GM20431 (cell line): ENCODE data around the gene RNLS.

Experiments used
- in situ Hi-C: fragments of 300-500 bp; cut with MseI, MboI; formaldehyde crosslinking; loops from one replicate; pipeline ENCODE4 v1.15.0; 2020; ENCODE audit warnings: low sequenced_read_pairs; ENCODE audit not compliant: unreplicated experiment

Gene RNLS

DNA sequence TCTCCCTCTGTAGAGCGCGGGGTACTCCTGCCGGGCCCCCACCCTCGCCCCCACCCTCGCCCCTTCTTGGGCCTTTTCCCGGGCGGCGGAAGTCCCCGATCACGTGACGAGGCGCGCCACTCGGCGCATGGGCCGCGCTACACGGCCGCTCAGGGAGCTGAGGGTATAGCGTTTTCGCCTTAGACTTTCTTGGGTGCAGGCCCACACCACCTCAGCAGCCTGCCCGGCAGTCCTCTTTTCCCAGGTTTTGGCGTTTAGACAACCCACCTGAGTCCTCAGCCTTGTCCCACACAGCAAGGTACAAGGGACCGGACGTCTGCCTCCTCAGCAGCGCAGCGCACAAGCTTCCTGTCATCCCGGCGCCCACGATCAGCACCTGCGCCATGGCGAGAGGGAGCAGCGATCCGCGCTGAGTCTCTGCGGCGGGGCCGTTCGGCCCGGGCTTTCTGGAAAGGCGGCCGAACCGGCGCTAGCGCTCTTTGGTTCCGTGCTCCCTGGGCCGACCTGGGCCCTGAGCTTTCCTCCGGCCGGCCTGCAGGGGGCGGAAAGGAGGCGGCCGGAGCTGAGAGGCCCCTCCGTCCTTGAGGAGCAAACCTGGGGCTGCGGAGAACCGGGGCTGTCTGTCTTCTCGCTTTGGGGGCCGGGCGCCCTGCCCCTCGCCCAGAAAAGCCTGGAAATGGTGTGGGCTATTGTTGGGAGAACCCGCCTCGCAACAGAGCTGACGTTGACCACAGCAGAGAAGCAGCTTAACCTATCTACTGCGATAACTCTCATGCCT is at the start of gene RNLS:
RNLS (minus strand) TSS at position 513 of the 778 bp plus-strand sequence.
- in situ Hi-C loops = no loop called here

DNA sequence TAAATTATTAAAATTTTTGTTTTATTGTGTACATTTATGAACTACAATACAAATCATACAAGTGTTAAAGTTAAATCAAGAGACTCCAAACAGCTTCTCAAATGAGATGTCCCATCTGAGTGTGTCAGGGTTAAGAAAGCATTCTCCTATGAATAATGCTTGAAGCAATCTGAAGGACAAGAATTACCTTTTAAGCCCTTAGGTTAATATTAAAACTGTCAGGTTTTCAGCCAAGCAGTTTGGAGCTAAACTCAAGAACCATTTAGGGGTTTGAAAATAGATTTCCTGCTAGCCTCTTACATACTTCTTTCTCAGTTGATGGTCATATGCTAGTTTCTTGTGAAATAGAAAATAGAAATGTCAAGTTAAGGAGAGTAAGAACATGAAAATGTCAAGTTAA is 41.7 kb upstream of the RNLS start:
- in situ Hi-C loops = no loop called here

DNA sequence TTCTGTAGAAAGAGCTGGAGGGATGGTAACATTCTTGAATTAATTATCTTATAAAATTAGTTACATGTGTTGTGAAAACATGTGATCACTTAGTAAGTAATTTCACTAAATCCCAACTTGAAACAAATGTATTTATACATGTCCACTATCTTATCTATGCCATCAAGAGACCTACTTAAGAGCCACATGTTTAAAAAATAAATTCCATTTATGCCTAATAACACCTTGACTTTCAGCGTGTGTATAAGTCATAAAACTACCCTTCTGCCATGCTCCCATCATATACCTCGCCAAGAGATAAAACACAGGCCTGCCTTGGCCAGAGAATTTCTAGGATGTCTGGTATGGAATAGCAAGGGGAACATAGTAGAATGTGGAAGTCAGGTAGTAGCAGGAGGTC is 40.7 kb upstream of the RNLS start:
- in situ Hi-C loops = no loop called here

DNA sequence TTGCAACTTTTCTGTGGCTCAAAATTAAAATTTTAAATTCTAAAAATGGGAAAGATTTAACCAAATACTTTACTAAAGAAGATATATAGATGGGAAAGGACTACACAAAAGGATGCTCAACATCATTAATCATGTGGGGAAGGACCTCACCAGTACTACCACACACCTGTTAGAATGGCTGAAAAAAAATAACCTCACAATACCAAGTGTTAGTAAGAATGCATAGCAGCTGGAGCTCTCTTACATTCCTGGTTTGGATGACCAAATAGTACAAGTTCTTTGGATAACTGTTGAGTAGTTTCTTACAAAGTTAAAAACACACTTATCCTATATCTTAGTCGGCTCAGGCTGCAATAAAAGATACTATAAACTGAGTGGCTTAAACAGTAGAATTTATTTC is 37.3 kb upstream of the RNLS start:
- in situ Hi-C loops = no loop called here

DNA sequence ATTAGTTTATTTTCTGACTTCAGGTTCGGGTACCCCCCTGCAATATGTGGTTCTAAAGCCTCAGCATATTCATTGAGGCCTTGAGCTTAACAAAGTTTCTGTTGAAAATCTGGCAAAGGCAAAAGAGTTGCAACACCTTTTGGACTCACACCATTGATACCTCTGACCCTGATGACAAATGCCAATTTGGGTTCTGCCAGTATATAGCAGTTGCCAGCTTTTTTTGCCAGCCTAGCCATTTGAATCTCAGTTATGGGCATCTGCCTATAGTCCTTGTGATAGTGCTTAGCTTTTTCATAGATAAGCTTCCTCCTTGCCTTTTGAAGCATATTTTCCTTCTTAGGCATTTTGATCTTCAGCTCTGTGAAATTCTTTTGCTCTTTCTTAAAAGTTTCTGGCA is 35.4 kb upstream of the RNLS start:
- in situ Hi-C loops = no loop called here

DNA sequence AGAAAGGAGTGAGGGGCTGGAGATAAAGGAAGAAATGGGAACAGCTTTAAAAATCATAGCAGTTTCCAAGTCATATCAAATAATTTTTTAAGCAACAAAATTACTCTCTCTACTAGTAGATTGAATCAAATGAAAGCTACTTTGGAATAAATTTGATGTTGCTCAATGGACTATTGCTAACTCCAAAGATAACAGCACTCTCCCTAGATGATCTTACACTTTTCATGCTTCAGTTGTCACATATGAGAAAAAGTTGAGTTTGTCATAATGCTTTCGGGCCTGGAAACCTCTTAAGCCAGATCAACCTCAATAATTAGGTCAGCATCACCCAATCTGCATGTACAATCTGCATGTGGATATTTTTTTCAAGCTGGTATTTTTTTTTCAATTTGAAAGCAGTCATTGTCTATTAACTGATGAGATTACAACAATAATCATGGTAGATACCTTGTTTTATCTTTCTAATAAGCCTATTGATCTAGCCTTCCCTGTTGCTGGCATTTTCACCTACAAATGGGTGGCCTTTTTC is 34.7 kb upstream of the RNLS start:
- in situ Hi-C loops = no loop called here

DNA sequence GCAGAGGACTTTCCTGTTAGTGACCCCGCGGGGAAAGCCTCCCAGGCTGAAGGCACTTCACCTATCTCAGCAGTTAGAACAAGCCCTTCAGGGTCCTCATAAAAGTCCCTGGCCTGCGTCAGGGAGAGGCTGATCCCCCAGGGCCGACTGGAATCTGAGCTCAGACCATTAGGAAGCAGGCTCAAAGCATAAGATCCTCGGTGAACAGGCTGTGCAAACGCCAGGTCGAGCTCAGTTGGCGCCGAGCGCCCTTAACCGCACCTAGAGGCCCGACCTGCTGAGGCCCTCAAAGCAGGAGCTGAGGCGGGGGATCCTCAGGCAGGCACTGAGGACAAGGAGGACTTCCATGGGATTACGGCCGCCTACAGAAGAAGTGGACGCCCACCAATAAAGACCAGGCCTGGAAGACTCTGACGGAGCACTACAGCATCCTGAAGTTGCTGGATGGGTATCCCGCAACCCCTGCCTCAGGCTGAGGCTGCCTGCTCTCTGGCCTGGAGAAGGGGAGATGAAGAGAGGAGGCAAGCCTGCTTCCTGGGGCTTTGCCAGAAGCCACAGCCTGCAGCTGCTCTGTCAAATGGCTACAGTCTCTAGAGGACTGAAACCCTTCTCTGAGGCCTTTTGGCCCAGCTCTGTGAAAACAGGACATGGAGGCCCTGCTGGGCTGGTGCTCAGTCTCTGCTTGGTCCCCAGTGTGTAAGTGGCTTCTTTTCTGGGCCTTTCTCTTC is 33.3 kb upstream of the RNLS start:
- in situ Hi-C loops = no loop called here

DNA sequence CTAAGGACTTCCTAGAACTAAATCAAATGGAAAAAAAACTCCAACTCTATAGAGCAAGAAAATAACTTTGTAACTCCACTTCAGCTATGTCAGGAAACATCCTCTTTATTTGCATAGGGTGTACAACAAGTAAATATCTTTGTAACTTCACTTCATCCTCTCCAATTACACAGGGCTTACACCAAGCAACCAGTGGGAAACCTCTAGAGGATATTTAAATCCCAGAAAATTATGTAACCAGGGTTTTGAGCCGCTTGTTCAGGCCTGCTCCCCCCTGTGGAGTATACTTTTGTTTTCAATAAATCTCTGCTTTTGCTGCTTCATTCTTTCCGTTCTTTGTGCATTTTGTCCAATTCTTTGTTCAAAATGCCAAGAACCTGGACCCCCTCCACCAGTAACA is 25.7 kb upstream of the RNLS start:
- in situ Hi-C loops = no loop called here

DNA sequence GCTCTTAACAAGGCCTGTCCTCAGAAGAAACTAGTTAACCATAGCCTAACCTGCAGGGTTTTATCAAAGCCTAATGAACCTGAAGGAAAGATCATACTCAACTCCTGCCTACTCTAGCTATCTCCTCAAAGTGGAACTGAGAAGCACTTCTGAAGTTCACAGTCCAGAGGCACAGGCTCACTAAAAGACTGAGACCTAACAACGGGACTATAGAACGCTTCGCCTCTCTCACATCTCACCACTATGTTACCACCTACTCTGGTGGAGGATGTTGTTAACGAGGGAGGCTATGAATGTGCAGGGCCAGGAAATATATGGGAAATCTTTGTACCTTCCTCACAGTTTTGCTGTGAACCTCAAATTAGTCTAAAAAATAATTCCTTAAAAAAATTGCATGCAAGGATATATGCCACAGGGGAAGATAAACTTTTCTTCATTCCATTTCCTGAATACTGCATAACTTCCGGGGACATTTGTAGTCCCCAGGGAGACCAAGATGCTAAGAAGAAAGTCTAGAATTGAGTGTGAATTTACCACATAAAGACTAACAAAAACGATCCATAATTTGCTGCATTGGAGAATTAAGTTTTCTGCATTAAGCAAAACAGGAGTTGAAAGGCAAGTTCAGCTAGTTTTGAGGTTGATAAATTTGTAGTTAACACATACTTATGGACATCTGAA is 25.1 kb upstream of the RNLS start:
- in situ Hi-C loops = no loop called here

DNA sequence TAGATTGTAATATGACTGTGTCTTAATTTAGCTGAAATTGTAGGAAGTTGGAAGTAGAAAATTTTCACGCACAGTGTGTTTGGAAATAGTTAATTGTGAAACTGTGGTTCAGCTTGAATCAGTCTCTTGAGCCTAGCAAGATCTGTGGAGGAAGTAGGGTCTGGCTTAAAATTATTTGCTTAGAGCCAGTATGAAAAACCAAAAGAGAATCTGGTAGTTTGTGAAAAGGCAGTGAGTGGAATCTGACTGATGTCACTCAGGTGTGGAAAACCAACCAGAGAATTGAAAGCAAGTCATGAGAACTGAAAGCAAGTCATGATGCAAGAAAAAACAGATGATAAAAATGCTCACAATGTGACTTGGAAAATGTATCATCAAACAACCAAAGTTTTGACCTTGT is 14.9 kb upstream of the RNLS start:
- in situ Hi-C loops = no loop called here

DNA sequence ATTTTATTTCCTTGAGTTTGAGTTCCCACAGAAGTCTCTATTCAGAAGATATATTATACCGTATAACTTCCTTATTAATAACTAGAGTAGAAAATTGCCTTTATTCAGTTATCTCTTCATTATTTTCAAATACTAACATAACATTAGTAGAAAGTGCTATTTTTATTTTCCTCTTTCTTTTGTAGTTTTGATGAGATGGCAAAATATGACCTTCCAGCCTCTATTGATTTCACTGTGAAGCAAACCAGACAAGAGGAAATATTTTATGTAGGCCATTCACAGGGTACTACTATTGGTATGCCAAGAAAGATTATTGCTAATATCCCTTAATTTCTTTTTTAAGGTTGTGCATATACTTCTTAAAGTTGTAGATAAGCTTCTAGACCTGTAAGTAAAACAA is 11.4 kb upstream of the RNLS start:
- in situ Hi-C loops = no loop called here

DNA sequence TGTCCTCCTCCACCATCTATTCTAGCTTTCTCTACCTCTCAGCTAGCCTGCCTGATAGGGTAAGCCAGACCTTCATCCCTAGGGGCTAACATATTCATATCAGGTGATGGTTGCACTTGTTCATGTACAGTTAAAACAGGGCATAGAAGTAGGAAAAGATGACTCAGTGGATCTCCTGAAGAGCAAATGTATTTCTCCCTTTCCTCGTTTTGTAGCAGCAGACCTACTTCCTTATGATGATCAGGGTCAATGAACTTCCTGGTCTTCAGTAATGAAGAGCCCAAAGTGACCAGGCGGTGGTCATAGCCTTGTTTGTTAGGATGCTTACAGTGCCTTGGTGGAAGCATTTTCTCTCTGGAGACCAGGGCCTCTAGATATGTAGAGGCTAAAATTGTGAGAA is 9.8 kb upstream of the RNLS start:
- in situ Hi-C loops = no loop called here

DNA sequence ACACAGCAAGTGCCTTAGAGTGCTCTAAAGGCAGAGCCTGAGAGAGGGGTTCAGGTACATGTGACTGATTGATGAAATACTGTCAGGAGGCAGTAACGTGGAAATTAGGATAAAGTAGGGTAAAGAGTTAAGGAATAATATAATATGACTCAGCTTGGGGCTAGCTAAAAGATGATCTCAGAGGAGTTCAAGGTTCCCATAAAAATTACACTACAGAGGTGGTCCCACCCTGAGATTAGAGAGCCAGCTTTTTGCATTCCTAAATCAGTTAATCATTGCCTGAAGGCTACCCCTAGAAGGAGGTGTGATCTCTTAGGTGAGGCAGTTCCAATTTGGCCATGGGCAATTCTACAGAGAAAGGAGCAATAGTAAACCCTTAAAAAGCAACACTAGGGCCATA is 9.3 kb upstream of the RNLS start:
- in situ Hi-C loops = no loop called here

DNA sequence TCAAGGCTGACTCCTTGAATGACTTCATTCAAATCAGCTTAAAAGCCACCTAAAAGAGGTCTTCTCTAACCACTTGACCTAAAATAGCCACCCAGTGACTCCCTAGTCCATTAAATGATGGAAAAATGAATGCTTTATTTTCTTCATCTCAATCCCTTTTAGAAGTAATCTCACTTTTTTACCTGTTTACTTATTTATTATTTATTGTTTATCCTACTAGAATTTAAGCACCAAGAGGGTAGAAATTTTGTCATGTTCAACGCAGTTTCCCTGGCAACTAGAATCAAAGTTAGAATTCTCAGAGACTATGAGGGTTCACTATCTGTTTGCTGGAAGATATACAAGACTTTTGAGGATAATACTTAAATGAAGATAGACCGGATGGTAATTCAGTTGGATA is 3.3 kb upstream of the RNLS start, which contains the start of gene LIPJ:
LIPJ (plus strand) TSS at position 301 of the 400 bp plus-strand sequence. CDS start 3,926 bp downstream, outside the sequence.
- in situ Hi-C loops = no loop called here

DNA sequence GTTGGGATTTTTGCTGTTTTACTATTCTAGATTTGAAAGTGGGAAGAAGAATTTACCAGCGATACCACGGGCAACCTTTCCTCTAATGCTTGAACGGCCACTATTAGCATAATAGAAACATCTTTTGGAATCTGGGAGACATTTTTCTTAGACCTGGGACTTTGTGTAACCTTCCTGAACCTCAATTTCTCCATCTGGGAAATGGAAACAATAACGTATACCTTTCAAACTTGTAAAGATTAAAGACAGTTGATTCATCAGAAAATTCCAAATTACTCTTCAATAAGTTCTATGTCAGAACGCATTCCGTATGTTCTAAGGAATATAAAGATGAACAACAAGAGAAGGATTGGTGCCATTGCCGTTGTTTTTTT is 453 bp upstream of the RNLS start:
- in situ Hi-C loops = no loop called here

DNA sequence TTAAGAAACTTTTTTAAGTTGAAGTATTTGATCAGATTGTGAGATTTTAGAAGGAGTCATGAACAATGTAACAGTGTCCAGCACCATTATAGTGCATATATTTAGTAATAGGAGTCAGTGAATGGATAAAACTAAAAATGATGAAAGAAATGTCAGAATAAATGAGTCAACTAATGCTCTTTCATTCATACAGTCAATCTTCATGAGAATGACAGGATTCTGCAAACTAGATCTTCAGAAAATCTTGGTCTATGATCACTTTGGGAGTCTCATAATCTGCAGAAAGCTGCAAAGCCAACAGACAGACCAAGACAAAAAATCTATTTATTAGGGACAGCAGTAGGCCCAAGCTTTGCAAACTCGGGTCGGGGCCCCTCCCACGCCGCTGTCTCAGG is 710 bp downstream of the RNLS start:
- in situ Hi-C loops = no loop called here

DNA sequence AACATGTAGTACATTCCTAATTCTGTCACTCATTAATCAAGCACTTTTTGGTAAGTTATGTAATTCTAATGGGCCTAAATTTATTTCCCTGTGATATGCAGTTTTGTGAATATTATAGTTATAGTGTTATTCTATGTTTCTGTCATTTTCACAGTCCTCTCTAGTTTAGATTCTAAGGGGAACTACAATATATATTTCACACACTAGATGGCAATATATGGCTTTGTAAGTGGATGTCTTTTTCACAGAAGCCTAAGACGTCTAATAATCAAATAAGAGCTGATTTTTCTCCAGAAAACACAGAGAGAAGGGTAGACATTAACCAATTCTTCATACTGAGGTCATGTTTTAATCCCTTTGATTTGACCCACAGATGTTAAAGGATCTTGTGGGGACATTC is 18.0 kb downstream of the RNLS start:
- in situ Hi-C loops = loop anchor here (25.0 kb wide), 1 partner anchor 247 kb away; the partner anchor contains the start of gene LIPM

DNA sequence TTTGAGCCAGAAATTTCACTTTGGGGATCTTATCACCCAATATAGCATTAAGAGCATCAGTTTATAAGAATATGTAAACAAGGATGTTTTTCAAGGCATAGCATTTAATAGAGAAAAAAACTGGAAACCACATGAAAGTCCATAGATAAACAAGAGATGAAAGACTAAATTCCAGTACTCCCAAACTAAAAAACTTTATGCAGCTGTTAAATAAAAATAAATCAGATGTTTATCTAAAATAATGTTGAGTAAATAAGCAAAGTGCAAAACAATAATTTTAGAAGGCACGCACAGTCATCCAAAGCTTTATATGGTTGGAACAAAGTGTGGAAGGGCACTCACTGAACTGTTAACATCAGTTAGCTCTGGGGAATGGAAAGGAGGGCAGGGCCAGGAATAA is 21.0 kb downstream of the RNLS start:
- in situ Hi-C loops = loop anchor here (25.0 kb wide), 1 partner anchor 250 kb away; the partner anchor contains the start of gene LIPM

DNA sequence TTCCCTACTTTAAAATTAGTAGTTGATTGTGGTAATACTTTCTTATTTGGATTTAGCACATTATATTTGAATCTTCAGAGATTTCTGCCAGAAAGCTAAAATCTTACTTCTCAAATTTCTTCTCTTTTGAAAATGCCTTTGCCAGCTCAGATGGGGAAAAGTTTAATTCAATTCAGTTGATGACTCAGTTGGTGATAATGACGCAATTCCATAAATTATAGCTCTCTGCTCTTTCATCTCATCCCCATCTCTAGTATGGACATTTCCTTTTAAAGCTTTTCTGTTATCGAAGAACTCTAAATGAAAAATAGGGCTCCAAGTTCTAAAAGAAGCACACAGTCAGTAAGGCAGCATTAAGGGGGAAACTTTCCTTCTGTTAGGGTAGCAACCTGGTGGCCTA is 25.5 kb downstream of the RNLS start:
- in situ Hi-C loops = loop anchor here (10.0 to 25.0 kb wide), 2 partner anchors 255 to 693 kb away; partner anchors contain the start of genes KLLN, LIPM and PTEN

DNA sequence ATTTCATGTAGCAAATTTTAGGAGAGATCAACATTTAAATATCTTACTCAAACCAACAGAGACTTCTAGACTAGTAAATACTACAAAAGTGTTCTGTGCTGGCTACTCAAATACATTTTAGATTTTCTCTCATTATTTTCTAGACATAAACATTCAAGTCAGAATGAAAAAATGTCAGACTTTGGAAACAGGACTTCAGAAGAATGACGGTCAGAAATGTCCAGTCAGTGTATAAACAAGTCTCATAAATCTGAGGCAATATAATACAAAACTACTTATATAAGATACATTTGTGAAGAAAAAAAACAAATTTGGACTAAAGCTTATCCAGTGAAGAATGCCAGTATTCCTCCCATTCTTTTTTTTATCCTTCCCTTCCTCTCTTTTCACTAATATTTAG is 25.9 kb downstream of the RNLS start:
- in situ Hi-C loops = loop anchor here (10.0 to 25.0 kb wide), 2 partner anchors 255 to 692 kb away; partner anchors contain the start of genes KLLN, LIPM and PTEN
